Measurements from ENCODE around the gene PDE6G. TPM values are rescaled to one million over a fixed set of nuclear protein-coding genes. Genes with fewer than 3 reads are reported as not detected.

Gene PDE6G
- total RNA-seq, 2 donors from 2014 or later: not detected

DNA sequence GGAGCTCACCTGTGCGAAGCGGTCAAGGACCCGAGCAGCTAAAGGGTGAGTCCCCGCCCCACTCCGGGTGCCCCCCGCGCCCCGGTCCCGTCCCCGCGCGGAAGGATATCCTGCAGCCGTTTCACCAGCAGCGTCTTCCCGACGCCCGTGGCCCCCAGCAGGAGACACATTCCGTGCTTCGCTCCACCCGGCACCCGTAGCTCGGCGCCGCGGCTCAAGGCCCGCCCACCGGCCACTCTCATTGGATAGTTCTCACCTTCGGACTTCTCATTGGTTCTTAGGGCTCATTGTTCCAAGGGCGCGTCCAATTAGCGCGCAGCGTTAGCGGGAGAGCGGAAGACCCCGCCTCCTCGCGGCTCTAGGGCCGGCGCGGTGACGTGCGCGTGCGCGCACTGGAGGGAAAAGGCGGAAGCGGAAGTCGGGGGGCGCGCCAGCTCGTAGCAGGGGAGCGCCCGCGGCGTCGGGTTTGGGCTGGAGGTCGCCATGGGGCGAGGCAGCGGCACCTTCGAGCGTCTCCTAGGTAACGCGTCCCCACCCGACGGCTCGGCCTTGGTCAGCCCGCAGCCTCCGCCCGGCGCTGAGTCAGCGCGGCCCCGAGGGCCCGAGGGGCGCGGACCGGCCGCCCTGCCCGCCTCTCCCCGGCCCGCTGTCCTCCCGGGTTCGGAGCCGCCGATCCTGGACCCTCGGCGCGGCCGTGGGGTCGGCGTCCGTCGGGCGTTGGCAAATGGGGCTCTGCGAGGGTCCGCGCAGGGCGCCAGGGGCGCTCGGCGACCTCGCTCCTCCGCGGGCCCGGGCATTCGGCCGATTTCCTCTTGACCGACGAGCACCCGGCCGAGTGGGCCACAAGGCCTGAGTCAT, 27.5 kb upstream of the PDE6G start, which contains the start of the genes ARL16 and HGS:
Gene ARL16, minus strand, starts transcription at position 214 of the 858 bp plus-strand sequence. Its CDS starts 44 bp downstream, at position 170.
Gene HGS, plus strand, starts transcription at position 428 of the 858 bp plus-strand sequence. Its CDS starts 56 bp downstream, at position 484.
- intact Hi-C loops (cut with DNase I): no loop called here

DNA sequence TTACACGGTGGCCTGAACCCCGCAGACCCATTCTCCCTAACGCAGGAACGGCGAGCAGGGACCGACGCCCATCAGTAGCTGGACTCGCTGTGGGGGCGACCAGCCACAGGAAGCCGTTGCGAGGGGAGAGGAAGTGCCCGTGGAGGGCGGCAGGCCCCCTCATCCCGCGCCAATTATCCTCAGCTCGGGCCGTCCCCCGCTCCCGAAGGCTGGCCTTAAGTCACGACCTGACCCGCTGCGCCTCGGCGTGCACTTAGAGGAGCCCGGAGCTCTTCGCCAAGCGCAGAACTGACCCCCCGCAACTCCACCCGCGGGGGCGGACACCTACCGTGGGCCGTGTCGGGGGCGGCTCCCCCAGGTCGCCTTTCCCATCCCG, 26.9 kb upstream of the PDE6G start:
- Histone ChIP-seq H3K4me3 (peak overlapping the region; percentile 86 to 95), H3K4me1 (peaks cover 39% of the 10 kb centered on the region), H3K36me3 (replicated peaks in 1 of 2; ENCODE audit: insufficient read depth in 1 of 2, low read depth in 2 of 2) (peaks cover 0 to 8% of the 10 kb centered on the region in 2 donors), H3K9me3 (no peaks in the 10 kb centered on the region), H3K27ac (peak overlapping the region; percentile 51 to 86 (median 76)), H3K27me3 (no peaks in the 10 kb centered on the region)
- peak; percentile 15 for ATAC-seq
- WGBS, 2 donors: 0% methylated on average over 1 to 37 of the region's 37 CpGs
- DNase-seq: peak in 1 of 4 donors; percentile 20
- intact Hi-C loops (cut with DNase I): no loop called here
- TF ChIP-seq, protein P1, sequence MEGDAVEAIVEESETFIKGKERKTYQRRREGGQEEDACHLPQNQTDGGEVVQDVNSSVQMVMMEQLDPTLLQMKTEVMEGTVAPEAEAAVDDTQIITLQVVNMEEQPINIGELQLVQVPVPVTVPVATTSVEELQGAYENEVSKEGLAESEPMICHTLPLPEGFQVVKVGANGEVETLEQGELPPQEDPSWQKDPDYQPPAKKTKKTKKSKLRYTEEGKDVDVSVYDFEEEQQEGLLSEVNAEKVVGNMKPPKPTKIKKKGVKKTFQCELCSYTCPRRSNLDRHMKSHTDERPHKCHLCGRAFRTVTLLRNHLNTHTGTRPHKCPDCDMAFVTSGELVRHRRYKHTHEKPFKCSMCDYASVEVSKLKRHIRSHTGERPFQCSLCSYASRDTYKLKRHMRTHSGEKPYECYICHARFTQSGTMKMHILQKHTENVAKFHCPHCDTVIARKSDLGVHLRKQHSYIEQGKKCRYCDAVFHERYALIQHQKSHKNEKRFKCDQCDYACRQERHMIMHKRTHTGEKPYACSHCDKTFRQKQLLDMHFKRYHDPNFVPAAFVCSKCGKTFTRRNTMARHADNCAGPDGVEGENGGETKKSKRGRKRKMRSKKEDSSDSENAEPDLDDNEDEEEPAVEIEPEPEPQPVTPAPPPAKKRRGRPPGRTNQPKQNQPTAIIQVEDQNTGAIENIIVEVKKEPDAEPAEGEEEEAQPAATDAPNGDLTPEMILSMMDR (IDR thresholded peaks at IDR 0.05): no peak
- TF ChIP-seq POLR2A (IDR thresholded peaks at IDR 0.05): no peak

More for the DNA sequence above, 27.5 kb upstream of the PDE6G start, which contains the start of the genes ARL16 and HGS:
- DNase-seq: peak; percentile 98
- peaks cover 0 to 10% of the 10 kb centered on the region in 2 donors for H3K36me3 ChIP-seq (replicated peaks in 1 of 2; ENCODE audit: insufficient read depth in 1 of 2, low read depth in 2 of 2)
- H3K9me3 ChIP-seq: no peaks in the 10 kb centered on the region
- 0% methylated on average over 106 of the region's 112 CpGs; no CpG with 5 or more reads in 1 of the 2 donors for WGBS, 2 donors
- peak within 1 kb of the TSS; percentile 62 to 86 (median 76) for H3K27ac ChIP-seq
- peak; percentile 98 for ATAC-seq
- peak; percentile 39 to 73 (median 59) for TF ChIP-seq POLR2A (IDR thresholded peaks at IDR 0.05)
- TF ChIP-seq, protein P1 (IDR thresholded peaks at IDR 0.05): peak in 1 of 7 experiments; percentile 10
- peaks cover 39% of the 10 kb centered on the region for H3K4me1 ChIP-seq
- no peaks in the 10 kb centered on the region for H3K27me3 ChIP-seq
- peak within 1 kb of the TSS; percentile 86 to 95 for H3K4me3 ChIP-seq

DNA sequence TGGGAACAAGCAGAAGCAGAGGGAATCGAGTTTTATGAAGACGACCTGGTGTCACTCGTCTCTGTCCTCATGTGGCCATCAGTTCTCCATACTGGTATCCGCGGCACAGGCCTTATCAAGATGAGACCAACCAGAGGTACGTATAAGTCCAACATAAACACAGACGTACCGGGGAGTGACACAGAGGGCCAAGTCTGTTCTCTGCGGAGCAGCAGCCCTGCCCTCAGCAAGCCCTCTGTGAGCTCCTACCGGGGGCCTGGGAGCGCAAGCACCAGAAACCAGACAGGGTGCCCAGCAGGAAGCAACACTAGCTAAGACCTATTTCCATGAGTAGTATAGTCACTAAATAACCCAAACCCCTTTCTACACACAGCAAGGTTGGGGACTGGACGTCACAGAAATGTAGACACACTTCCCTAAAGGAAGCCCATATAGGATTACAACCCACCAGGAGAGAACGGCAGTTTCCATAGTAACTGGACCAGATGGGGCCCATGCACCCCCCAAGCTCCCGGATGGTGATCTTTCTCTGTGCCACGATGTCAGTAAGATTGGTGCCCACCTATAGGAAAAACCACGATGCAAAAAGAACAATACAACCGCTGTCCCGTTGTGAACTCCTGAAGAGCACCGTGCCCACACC, 26.3 kb upstream of the PDE6G start:
- H3K36me3 ChIP-seq (replicated peaks in 1 of 2; ENCODE audit: insufficient read depth in 1 of 2, low read depth in 2 of 2): peaks cover 0 to 8% of the 10 kb centered on the region in 2 donors
- DNase-seq: no peak
- H3K27me3 ChIP-seq: no peaks in the 10 kb centered on the region
- H3K9me3 ChIP-seq: no peaks in the 10 kb centered on the region
- peaks cover 39% of the 10 kb centered on the region for H3K4me1 ChIP-seq
- no peak for ATAC-seq
- intact Hi-C loops (cut with DNase I): no loop called here
- TF ChIP-seq, protein P1 (IDR thresholded peaks at IDR 0.05): no peak
- 17 to 32% methylated on average over 6 to 19 of the region's 19 CpGs for whole genome bisulfite sequencing, 2 donors
- H3K27ac ChIP-seq: peak overlapping the region in 3 of 4 donors; percentile 66 to 86 (median 85)
- H3K4me3 ChIP-seq: peak overlapping the region; percentile 86 to 95

DNA sequence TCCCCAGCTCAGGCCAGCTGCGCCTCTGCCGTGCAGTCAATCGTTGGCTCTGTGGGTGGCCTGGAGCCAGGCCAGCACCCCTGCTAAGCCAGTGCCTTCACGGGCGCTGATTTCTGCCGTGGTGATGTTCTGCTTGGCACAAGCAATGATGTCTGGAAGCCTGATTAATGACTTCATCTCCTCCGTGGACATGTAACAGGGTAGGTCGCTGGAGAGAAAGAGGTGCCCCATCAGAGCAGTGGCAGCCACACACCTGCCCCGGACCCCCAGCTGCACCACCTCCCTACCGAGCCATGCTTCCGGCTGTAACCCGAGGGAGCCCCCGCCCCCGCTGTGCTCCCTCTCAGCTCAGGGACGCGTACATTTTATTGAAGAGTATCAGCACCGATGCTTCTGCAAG, 25.3 kb upstream of the PDE6G start:
- H3K4me1 ChIP-seq: peaks cover 39% of the 10 kb centered on the region
- peaks cover 0 to 2% of the 10 kb centered on the region in 2 donors for H3K36me3 ChIP-seq (replicated peaks in 1 of 2; ENCODE audit: insufficient read depth in 1 of 2, low read depth in 2 of 2)
- no peaks in the 10 kb centered on the region for H3K27me3 ChIP-seq
- peak overlapping the region; percentile 25 to 86 (median 44) for H3K27ac ChIP-seq
- H3K9me3 ChIP-seq: no peaks in the 10 kb centered on the region
- no peak overlapping the region for H3K4me3 ChIP-seq
- TF ChIP-seq, protein P1 (IDR thresholded peaks at IDR 0.05): no peak
- TF ChIP-seq POLR2A (IDR thresholded peaks at IDR 0.05): no peak
- DNase-seq (peak; percentile 42 to 70 (median 65)), ATAC-seq (no peak)
- WGBS, 2 donors: 38 to 52% methylated on average over 15 to 17 of the region's 17 CpGs
- intact Hi-C loops (cut with DNase I): no loop called here

All from body of pancreas (tissue), 4 donors.